ENCODE measurements around the gene IMPG1. TPM values are rescaled to one million over a fixed set of nuclear protein-coding genes. Genes with fewer than 3 reads are reported as not detected.

Gene IMPG1
- total RNA-seq, 4 donors from 2014 or later, result not detected

DNA sequence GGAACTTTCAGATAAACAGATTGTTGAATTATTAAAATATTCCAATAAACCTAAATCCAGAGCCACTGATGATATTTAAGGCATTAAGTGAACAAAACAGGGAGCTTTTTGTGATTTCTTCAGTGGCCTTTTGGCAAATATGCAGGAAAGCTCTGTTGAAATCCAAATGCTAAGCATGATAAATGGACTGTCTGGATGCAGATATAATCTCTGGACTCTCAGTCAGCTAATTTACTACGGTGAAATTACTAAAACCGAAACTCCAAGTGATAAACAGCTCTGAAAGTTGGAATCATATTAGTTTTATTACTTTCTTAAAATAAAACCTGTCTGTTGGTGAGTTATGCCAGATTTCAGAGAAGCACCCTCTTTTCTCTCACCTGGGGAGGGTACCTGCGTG is 120.3 kb downstream of the IMPG1 start:
- no peak overlapping the region for H3K27ac ChIP-seq
- TF ChIP-seq EP300 (IDR thresholded peaks at IDR 0.05; ENCODE audit: low read depth) (no peak), POLR2A (IDR thresholded peaks at IDR 0.05) (no peak), POLR2AphosphoS5 (IDR thresholded peaks at IDR 0.05) (no peak)
- TF ChIP-seq, protein P1, sequence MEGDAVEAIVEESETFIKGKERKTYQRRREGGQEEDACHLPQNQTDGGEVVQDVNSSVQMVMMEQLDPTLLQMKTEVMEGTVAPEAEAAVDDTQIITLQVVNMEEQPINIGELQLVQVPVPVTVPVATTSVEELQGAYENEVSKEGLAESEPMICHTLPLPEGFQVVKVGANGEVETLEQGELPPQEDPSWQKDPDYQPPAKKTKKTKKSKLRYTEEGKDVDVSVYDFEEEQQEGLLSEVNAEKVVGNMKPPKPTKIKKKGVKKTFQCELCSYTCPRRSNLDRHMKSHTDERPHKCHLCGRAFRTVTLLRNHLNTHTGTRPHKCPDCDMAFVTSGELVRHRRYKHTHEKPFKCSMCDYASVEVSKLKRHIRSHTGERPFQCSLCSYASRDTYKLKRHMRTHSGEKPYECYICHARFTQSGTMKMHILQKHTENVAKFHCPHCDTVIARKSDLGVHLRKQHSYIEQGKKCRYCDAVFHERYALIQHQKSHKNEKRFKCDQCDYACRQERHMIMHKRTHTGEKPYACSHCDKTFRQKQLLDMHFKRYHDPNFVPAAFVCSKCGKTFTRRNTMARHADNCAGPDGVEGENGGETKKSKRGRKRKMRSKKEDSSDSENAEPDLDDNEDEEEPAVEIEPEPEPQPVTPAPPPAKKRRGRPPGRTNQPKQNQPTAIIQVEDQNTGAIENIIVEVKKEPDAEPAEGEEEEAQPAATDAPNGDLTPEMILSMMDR (IDR thresholded peaks at IDR 0.05), result no peak
- no peaks in the 10 kb centered on the region for H3K4me1 ChIP-seq
- 33 to 45% methylated on average over 2 to 3 of the region's 3 CpGs for WGBS, 2 donors (ENCODE audit: low coverage in 1 of 2)
- H3K9me3 ChIP-seq, result no peaks in the 10 kb centered on the region
- in situ Hi-C loops (cut with MboI; ENCODE audit: low pct_ligation_motif_present in 1 of 4, low pct_unique_long_range_greater_than_20kb in 1 of 4, low sequenced_read_pairs in 3 of 4), result no loop called here
- DNase-seq, result no peak
- H3K27me3 ChIP-seq, result no peaks in the 10 kb centered on the region
- H3K4me3 ChIP-seq, result no peak overlapping the region
- no peaks in the 10 kb centered on the region for H3K36me3 ChIP-seq
- intact Hi-C loops (cut with DNase I; ENCODE audit: low total_unique reads), result no loop called here

DNA sequence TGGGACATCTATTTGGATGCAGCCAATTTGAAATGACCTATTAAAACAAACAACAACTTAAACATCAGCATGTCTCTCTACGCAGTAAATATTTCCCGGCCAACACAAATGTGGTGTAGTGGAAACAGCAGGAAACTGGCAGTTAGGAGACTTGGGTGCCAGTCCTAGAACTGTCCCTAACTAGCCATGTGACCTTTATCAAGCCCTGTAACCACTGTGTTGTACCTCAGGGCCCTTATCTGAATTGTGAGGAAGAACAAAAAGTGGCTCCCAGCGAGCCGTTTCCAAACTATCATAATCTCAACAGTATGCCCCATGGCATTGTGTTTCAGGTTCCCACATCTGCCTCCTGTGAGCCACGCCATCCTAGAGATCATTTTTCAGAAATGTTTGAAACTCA is 124.5 kb downstream of the IMPG1 start:
- no peaks in the 10 kb centered on the region for H3K36me3 ChIP-seq
- TF ChIP-seq POLR2AphosphoS5 (IDR thresholded peaks at IDR 0.05) (no peak), EP300 (IDR thresholded peaks at IDR 0.05; ENCODE audit: low read depth) (no peak), POLR2A (IDR thresholded peaks at IDR 0.05) (no peak)
- TF ChIP-seq, protein P1 (IDR thresholded peaks at IDR 0.05), result no peak
- H3K4me1 ChIP-seq, result no peaks in the 10 kb centered on the region
- 75 to 86% methylated on average over 5 of the region's 5 CpGs for WGBS, 2 donors (ENCODE audit: low coverage in 1 of 2)
- no peak overlapping the region for H3K27ac ChIP-seq
- H3K4me3 ChIP-seq, result no peak overlapping the region
- intact Hi-C loops (cut with DNase I; ENCODE audit: low total_unique reads), result no loop called here
- H3K9me3 ChIP-seq, result no peaks in the 10 kb centered on the region
- DNase-seq, result no peak
- in situ Hi-C loops (cut with MboI; ENCODE audit: low pct_ligation_motif_present in 1 of 4, low pct_unique_long_range_greater_than_20kb in 1 of 4, low sequenced_read_pairs in 3 of 4), result loop anchor here in 3 of 4 donors (25.0 kb wide), 1 partner anchor 1514 kb away; the partner anchor contains the start of gene HTR1B (in 3 of the 3)
- H3K27me3 ChIP-seq, result no peaks in the 10 kb centered on the region

DNA sequence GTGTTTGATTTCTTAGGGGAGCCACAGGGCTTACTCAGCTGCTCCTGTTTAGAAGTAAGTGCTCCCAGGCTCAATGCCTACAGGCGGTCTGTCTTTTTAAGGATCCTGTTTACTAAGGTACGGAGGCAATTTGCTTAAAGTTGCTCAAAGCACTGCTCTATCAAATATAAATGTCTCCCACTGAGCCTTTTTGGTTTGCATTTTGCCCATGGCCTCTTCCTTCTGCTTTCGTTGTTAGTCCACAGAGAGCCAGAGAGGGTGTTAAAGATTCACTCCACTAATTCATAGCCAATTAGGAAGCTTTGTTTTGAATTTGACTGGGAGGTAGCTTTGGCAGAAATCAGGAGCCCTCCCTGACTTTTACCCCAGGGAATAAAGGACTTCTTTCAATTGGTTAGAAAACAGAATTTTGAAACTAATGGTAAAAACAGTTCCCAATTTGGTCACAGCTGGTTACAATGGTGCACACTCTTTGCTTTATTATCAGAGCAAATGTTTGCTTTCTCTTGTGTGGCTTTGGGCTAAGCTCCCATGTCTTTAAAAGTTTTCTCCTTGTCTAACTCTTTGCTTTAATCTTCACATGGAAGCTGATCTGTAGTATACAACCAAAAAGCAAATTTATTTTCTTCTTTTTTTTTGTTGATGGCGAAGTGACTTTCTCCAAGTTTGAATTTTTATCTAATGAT is 126.2 kb downstream of the IMPG1 start:
- H3K27me3 ChIP-seq, result no peaks in the 10 kb centered on the region
- TF ChIP-seq EP300 (IDR thresholded peaks at IDR 0.05; ENCODE audit: low read depth) (no peak), POLR2AphosphoS5 (IDR thresholded peaks at IDR 0.05) (no peak), POLR2A (IDR thresholded peaks at IDR 0.05) (no peak)
- TF ChIP-seq, protein P1 (IDR thresholded peaks at IDR 0.05), result no peak
- no peaks in the 10 kb centered on the region for H3K9me3 ChIP-seq
- WGBS, 2 donors (ENCODE audit: low coverage in 1 of 2), result 40 to 62% methylated on average over 1 to 4 of the region's 4 CpGs
- intact Hi-C loops (cut with DNase I; ENCODE audit: low total_unique reads) (no loop called here), in situ Hi-C loops (cut with MboI; ENCODE audit: low pct_ligation_motif_present in 1 of 4, low pct_unique_long_range_greater_than_20kb in 1 of 4, low sequenced_read_pairs in 3 of 4) (loop anchor here in 3 of 4 donors (25.0 kb wide), 1 partner anchor 1516 kb away; the partner anchor contains the start of gene HTR1B (in 3 of the 3))
- no peak overlapping the region for H3K4me3 ChIP-seq
- H3K27ac ChIP-seq, result no peak overlapping the region
- H3K36me3 ChIP-seq, result no peaks in the 10 kb centered on the region
- no peak for DNase-seq
- H3K4me1 ChIP-seq, result no peaks in the 10 kb centered on the region

DNA sequence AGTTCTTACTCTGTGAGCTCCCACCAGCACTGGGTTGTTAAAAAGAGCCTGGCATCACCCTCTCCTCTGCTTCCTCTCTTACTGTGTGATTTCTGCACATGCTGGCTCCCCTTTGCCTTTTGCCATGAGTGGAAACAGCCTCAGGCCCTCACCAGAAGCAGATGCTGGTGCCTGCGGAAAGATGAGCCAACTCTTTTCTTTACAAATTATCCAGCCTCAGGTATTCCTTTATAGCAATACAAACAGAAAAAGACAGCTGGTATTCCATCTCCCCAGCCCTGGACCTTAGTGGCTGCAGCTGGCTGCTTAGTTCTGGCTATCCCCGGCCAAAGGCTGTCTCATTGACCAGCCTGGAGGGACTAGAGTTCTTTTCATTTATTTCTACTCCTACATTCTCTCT is 129.1 kb downstream of the IMPG1 start:
- no peaks in the 10 kb centered on the region for H3K27me3 ChIP-seq
- H3K4me3 ChIP-seq, result no peak overlapping the region
- TF ChIP-seq POLR2A (IDR thresholded peaks at IDR 0.05) (no peak), EP300 (IDR thresholded peaks at IDR 0.05; ENCODE audit: low read depth) (no peak), POLR2AphosphoS5 (IDR thresholded peaks at IDR 0.05) (no peak)
- TF ChIP-seq, protein P1 (IDR thresholded peaks at IDR 0.05), result no peak
- no peaks in the 10 kb centered on the region for H3K9me3 ChIP-seq
- H3K4me1 ChIP-seq, result no peaks in the 10 kb centered on the region
- H3K36me3 ChIP-seq, result no peaks in the 10 kb centered on the region
- no peak for DNase-seq
- in situ Hi-C loops (cut with MboI; ENCODE audit: low pct_ligation_motif_present in 1 of 4, low pct_unique_long_range_greater_than_20kb in 1 of 4, low sequenced_read_pairs in 3 of 4) (loop anchor here in 3 of 4 donors (25.0 kb wide), 1 partner anchor 1519 kb away; the partner anchor contains the start of gene HTR1B (in 3 of the 3)), intact Hi-C loops (cut with DNase I; ENCODE audit: low total_unique reads) (no loop called here)
- H3K27ac ChIP-seq, result no peak overlapping the region
- 69 to 91% methylated on average over 2 of the region's 2 CpGs for WGBS, 2 donors (ENCODE audit: low coverage in 1 of 2)
